ENCODE data around the gene NPIPA1. TPM values are rescaled to one million over a fixed set of nuclear protein-coding genes. Genes with fewer than 3 reads are reported as not detected.
"Not testable (repeated sequence)": the region's sequence is repeated elsewhere in the genome, so short reads cannot be mapped to it uniquely, and the experiment has no call there.

Gene NPIPA1
- total and polyA plus RNA-seq, 2 of the 13 experiments (the other 11 are each of a cell fraction or from before 2014, with no cell fraction given): 75.9 to 183 TPM

GRCh38 chr16:14974656-14975417, 37.6 kb downstream of the NPIPA1 start, which contains the start of gene PDXDC1 (continued):
- TF ChIP-seq, protein P1, sequence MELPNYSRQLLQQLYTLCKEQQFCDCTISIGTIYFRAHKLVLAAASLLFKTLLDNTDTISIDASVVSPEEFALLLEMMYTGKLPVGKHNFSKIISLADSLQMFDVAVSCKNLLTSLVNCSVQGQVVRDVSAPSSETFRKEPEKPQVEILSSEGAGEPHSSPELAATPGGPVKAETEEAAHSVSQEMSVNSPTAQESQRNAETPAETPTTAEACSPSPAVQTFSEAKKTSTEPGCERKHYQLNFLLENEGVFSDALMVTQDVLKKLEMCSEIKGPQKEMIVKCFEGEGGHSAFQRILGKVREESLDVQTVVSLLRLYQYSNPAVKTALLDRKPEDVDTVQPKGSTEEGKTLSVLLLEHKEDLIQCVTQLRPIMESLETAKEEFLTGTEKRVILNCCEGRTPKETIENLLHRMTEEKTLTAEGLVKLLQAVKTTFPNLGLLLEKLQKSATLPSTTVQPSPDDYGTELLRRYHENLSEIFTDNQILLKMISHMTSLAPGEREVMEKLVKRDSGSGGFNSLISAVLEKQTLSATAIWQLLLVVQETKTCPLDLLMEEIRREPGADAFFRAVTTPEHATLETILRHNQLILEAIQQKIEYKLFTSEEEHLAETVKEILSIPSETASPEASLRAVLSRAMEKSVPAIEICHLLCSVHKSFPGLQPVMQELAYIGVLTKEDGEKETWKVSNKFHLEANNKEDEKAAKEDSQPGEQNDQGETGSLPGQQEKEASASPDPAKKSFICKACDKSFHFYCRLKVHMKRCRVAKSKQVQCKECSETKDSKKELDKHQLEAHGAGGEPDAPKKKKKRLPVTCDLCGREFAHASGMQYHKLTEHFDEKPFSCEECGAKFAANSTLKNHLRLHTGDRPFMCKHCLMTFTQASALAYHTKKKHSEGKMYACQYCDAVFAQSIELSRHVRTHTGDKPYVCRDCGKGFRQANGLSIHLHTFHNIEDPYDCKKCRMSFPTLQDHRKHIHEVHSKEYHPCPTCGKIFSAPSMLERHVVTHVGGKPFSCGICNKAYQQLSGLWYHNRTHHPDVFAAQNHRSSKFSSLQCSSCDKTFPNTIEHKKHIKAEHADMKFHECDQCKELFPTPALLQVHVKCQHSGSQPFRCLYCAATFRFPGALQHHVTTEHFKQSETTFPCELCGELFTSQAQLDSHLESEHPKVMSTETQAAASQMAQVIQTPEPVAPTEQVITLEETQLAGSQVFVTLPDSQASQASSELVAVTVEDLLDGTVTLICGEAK (IDR thresholded peaks at IDR 0.05): not testable (repeated sequence)
- TF ChIP-seq, protein P1 (CRISPR knock-in tag; IDR thresholded peaks at IDR 0.05): peak; percentile 66; the same call in 1 of the 2 replicates
- TF ChIP-seq NKX3-1 (CRISPR knock-in tag; IDR thresholded peaks at IDR 0.05) (0 out of 2 replicates have a peak, but pooled peaks have one; percentile 64), ZBTB33 (CRISPR knock-in tag; IDR thresholded peaks at IDR 0.05) (peak; percentile 39; the same call in 1 of the 2 replicates), ZNF501 (CRISPR knock-in tag; IDR thresholded peaks at IDR 0.05) (peak; percentile 94), ZIK1 (CRISPR knock-in tag; IDR thresholded peaks at IDR 0.05; ENCODE audit: borderline replicate concordance, low read depth) (peak; percentile 86; the same call in 1 of the 2 replicates), SIX4 (CRISPR knock-in tag; IDR thresholded peaks at IDR 0.05) (0 out of 2 replicates have a peak, but pooled peaks have one; percentile 13), ZNF678 (CRISPR knock-in tag; IDR thresholded peaks at IDR 0.05) (peak; percentile 90), MTF2 (CRISPR knock-in tag; IDR thresholded peaks at IDR 0.05; ENCODE audit: borderline replicate concordance) (peak; percentile 57; the same call in 1 of the 2 replicates), ATF7 (IDR thresholded peaks at IDR 0.05) (peak; percentile 55), ATF7 (CRISPR knock-in tag; IDR thresholded peaks at IDR 0.05) (0 out of 2 replicates have a peak, but pooled peaks have one; percentile 45)
- TF ChIP-seq, protein P2, sequence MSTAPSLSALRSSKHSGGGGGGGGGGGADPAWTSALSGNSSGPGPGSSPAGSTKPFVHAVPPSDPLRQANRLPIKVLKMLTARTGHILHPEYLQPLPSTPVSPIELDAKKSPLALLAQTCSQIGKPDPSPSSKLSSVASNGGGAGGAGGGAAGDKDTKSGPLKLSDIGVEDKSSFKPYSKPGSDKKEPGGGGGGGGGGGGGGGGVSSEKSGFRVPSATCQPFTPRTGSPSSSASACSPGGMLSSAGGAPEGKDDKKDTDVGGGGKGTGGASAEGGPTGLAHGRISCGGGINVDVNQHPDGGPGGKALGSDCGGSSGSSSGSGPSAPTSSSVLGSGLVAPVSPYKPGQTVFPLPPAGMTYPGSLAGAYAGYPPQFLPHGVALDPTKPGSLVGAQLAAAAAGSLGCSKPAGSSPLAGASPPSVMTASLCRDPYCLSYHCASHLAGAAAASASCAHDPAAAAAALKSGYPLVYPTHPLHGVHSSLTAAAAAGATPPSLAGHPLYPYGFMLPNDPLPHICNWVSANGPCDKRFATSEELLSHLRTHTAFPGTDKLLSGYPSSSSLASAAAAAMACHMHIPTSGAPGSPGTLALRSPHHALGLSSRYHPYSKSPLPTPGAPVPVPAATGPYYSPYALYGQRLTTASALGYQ (CRISPR knock-in tag; IDR thresholded peaks at IDR 0.05): peak; percentile 20; the same call in 1 of the 2 replicates
